Ectodermal cell (in vitro differentiated cells): ENCODE results near the gene MPRIP.

Source experiments
- H3K27ac ChIP-seq: 2 replicates; pipeline ENCODE4 v1.7.0; 2013; ENCODE audit warnings: mild to moderate bottlenecking, low read depth, low read length; ENCODE audit not compliant: insufficient read depth, poor library complexity, severe bottlenecking
- H3K27me3 ChIP-seq: 2 replicates; pipeline ENCODE4 v1.7.0; 2013; ENCODE audit warnings: mild to moderate bottlenecking, low read length; ENCODE audit not compliant: insufficient read depth, control insufficient read depth, poor library complexity, severe bottlenecking
- H3K36me3 ChIP-seq: one replicate; pipeline ENCODE4 v1.7.0; 2013; ENCODE audit warnings: low read length; ENCODE audit not compliant: control insufficient read depth, insufficient read depth
- H3K4me1 ChIP-seq: one replicate; pipeline ENCODE4 v1.7.0; 2013; ENCODE audit warnings: low read length; ENCODE audit not compliant: control insufficient read depth, insufficient read depth
- H3K4me3 ChIP-seq: 2 replicates; pipeline ENCODE4 v1.7.0; 2013; ENCODE audit warnings: low read depth, low read length, control low read depth; ENCODE audit not compliant: insufficient read depth
- H3K9me3 ChIP-seq: 2 replicates; pipeline ENCODE4 v1.7.0; 2013; ENCODE audit warnings: mild to moderate bottlenecking, low read length, moderate library complexity; ENCODE audit not compliant: control insufficient read depth
- WGBS, 2 experiments: methylation state at CpG; one replicate each; pipeline ENCODE4 v1.1.7; 2013; ENCODE audit warnings: missing lambda C conversion rate in 2 of 2; 5-methylcytosine and 5-hydroxymethylcytosine counted together

The MPRIP gene

GRCh38 chr17:17164676-17165075 lies 122.4 kb downstream of the MPRIP start:
- Histone ChIP-seq H3K4me3 (no peak overlapping the region), H3K27ac (no peak overlapping the region), H3K36me3 (peaks cover 26% of the 10 kb centered on the region), H3K9me3 (no peaks in the 10 kb centered on the region), H3K4me1 (no peaks in the 10 kb centered on the region), H3K27me3 (no peaks in the 10 kb centered on the region)
- WGBS, 2 experiments: 96 to 97% methylated on average over 17 of the region's 17 CpGs

GRCh38 chr17:17165666-17166308 lies 123.5 kb downstream of the MPRIP start:
- 94 to 96% methylated on average over 23 of the region's 23 CpGs for WGBS, 2 experiments
- peaks cover 26% of the 10 kb centered on the region for H3K36me3 ChIP-seq

GRCh38 chr17:17166446-17166845 lies 124.2 kb downstream of the MPRIP start:
- 96% methylated on average over 8 of the region's 8 CpGs for WGBS, 2 experiments
- H3K4me1 ChIP-seq: peaks cover 3% of the 10 kb centered on the region
- H3K27me3 ChIP-seq: no peaks in the 10 kb centered on the region
- H3K9me3 ChIP-seq: no peaks in the 10 kb centered on the region
- no peak overlapping the region for H3K4me3 ChIP-seq
- H3K27ac ChIP-seq: no peak overlapping the region
- H3K36me3 ChIP-seq: peaks cover 22% of the 10 kb centered on the region

More at GRCh38 chr17:17165666-17166308, 123.5 kb downstream of the MPRIP start:
- Histone ChIP-seq H3K4me3 (no peak overlapping the region), H3K27ac (no peak overlapping the region), H3K9me3 (no peaks in the 10 kb centered on the region), H3K4me1 (no peaks in the 10 kb centered on the region), H3K27me3 (no peaks in the 10 kb centered on the region)

- Histone ChIP-seq H3K27me3 (no peaks in the 10 kb centered on the region), H3K27ac (no peak overlapping the region), H3K4me3 (no peak overlapping the region), H3K36me3 (peaks cover 15% of the 10 kb centered on the region), H3K4me1 (peaks cover 12% of the 10 kb centered on the region), H3K9me3 (no peaks in the 10 kb centered on the region)
- WGBS, 2 experiments: 95% methylated on average over 10 of the region's 10 CpGs
Measured at GRCh38 chr17:17167356-17167755, 125.1 kb downstream of the MPRIP start.

- Histone ChIP-seq H3K36me3 (peaks cover 15% of the 10 kb centered on the region), H3K4me3 (no peak overlapping the region), H3K4me1 (peaks cover 12% of the 10 kb centered on the region), H3K9me3 (no peaks in the 10 kb centered on the region), H3K27ac (no peak overlapping the region), H3K27me3 (no peaks in the 10 kb centered on the region)
- WGBS, 2 experiments: 92 to 93% methylated on average over 10 of the region's 10 CpGs
Measured at GRCh38 chr17:17167986-17168385, 125.7 kb downstream of the MPRIP start.

- Histone ChIP-seq H3K27ac (no peak overlapping the region), H3K27me3 (no peaks in the 10 kb centered on the region), H3K4me1 (peaks cover 12% of the 10 kb centered on the region), H3K9me3 (no peaks in the 10 kb centered on the region), H3K4me3 (no peak overlapping the region), H3K36me3 (peaks cover 13% of the 10 kb centered on the region)
- WGBS, 2 experiments: 81 to 85% methylated on average over 5 of the region's 5 CpGs
Measured at GRCh38 chr17:17168401-17168800, 126.1 kb downstream of the MPRIP start.

GRCh38 chr17:17169396-17169795 lies 127.1 kb downstream of the MPRIP start:
- H3K4me3 ChIP-seq: no peak overlapping the region
- no peak overlapping the region for H3K27ac ChIP-seq
- peaks cover 13% of the 10 kb centered on the region for H3K36me3 ChIP-seq
- peaks cover 12% of the 10 kb centered on the region for H3K4me1 ChIP-seq
- no peaks in the 10 kb centered on the region for H3K27me3 ChIP-seq
- 89 to 94% methylated on average over 4 of the region's 4 CpGs for WGBS, 2 experiments
- H3K9me3 ChIP-seq: no peaks in the 10 kb centered on the region

GRCh38 chr17:17170346-17170985 lies 128.2 kb downstream of the MPRIP start:
- H3K4me1 ChIP-seq: peaks cover 12% of the 10 kb centered on the region
- H3K27ac ChIP-seq: no peak overlapping the region
- H3K36me3 ChIP-seq: peaks cover 19% of the 10 kb centered on the region
- no peaks in the 10 kb centered on the region for H3K27me3 ChIP-seq
- H3K9me3 ChIP-seq: no peaks in the 10 kb centered on the region
- 93 to 94% methylated on average over 9 of the region's 9 CpGs for WGBS, 2 experiments
- no peak overlapping the region for H3K4me3 ChIP-seq

GRCh38 chr17:17171186-17171585 lies 128.9 kb downstream of the MPRIP start:
- no peak overlapping the region for H3K27ac ChIP-seq

GRCh38 chr17:17172001-17172939 lies 130.0 kb downstream of the MPRIP start:
- Histone ChIP-seq H3K4me1 (peaks cover 12% of the 10 kb centered on the region), H3K27me3 (no peaks in the 10 kb centered on the region), H3K36me3 (peaks cover 21% of the 10 kb centered on the region), H3K4me3 (no peak overlapping the region), H3K27ac (no peak overlapping the region), H3K9me3 (no peaks in the 10 kb centered on the region)
- 71 to 72% methylated on average over 26 of the region's 26 CpGs for WGBS, 2 experiments

More at GRCh38 chr17:17171186-17171585, 128.9 kb downstream of the MPRIP start:
- peaks cover 12% of the 10 kb centered on the region for H3K4me1 ChIP-seq
- no peaks in the 10 kb centered on the region for H3K9me3 ChIP-seq
- H3K36me3 ChIP-seq: peaks cover 24% of the 10 kb centered on the region
- no peak overlapping the region for H3K4me3 ChIP-seq
- WGBS, 2 experiments: 94 to 95% methylated on average over 7 of the region's 7 CpGs
- no peaks in the 10 kb centered on the region for H3K27me3 ChIP-seq
